Measurements from ENCODE around the gene INHBB.
"Not testable (repeated sequence)": the region's sequence is repeated elsewhere in the genome, so short reads cannot be mapped to it uniquely, and the experiment has no call there.

INHBB gene

DNA sequence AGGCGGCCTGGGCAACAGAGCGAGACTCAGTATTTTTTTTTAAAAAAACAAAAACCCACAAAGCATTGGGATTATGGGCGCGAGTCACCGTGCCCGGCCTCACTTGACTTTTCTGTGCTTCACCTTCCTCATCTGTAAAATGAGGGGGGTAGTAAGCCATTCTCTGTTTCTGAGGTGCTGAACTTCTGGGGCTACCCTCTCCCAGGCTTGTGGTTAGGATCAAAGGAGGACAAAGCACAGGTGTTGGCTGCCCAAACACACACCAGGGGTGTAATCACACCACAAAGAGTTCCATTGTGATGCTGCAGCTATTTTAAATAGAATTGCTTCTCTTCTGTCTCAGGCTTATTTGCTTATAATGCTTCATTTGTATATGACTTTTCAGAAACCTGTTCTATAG is 35.8 kb upstream of the INHBB start:
- H3K27me3 Mint-ChIP-seq: peaks cover 9% of the 10 kb centered on the region
- no peak overlapping the region for H3K4me3 Mint-ChIP-seq
- no peak for DNase-seq (ENCODE audit: low spot score in 2 of 2)
- H3K4me1 Mint-ChIP-seq: peaks cover 8% of the 10 kb centered on the region
- H3K9me3 Mint-ChIP-seq: no peaks in the 10 kb centered on the region
- no peak for ATAC-seq (replicated peaks; ENCODE audit: extremely low read depth, poor library complexity, severe bottlenecking)
- no peaks in the 10 kb centered on the region for H3K36me3 Mint-ChIP-seq (ENCODE audit: insufficient read depth)
- no peak overlapping the region for H3K27ac Mint-ChIP-seq (ENCODE audit: low read depth)

DNA sequence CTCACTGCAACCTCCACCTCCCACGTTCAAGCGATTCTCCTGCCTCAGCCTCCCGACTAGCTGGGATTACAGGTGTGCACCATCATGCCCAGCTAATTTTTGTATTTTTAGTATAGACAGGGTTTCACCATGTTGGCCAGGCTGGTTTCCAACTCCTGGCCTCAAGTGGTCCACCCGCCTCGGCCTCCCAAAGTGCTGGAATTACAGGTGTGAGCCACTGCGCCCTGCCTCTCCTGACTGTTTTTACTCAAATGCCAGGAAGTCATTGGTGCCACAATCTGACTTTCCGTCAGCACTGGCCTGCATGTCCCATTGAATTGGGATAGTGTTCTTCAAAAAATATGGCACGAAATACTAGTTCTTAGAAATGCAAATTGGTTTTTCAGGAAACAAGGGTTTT is 35.1 kb upstream of the INHBB start:
- H3K36me3 Mint-ChIP-seq (ENCODE audit: insufficient read depth); H3K4me1 Mint-ChIP-seq; H3K9me3 Mint-ChIP-seq; DNase-seq (ENCODE audit: low spot score in 2 of 2); H3K4me3 Mint-ChIP-seq; H3K27ac Mint-ChIP-seq (ENCODE audit: low read depth); ATAC-seq (replicated peaks; ENCODE audit: extremely low read depth, poor library complexity, severe bottlenecking): not testable (repeated sequence)
- H3K27me3 Mint-ChIP-seq: peaks cover 15% of the 10 kb centered on the region

DNA sequence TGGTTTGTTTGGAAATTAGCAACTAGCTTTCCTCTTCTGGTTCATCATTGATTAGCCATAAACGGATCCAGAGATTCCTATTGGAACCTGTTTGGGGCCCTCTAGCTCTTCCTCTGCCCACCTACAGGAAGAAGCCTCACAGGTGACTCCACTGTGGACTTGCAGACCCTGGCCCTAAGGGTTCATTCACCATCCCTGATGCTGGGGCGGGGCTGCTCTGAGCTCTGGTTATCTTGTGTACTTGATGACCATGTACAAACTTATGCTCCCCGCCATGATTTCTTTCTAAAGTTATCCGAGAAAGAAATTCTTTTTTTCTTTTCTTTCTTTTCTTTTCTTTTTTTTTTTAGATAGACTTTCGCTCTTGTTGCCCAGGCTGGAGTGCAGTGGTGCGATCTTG is 33.9 kb upstream of the INHBB start:
- no peak overlapping the region for H3K27ac Mint-ChIP-seq (ENCODE audit: low read depth)
- DNase-seq (ENCODE audit: low spot score in 2 of 2) (no peak), ATAC-seq (replicated peaks; ENCODE audit: extremely low read depth, poor library complexity, severe bottlenecking) (no peak)
- no peaks in the 10 kb centered on the region for H3K36me3 Mint-ChIP-seq (ENCODE audit: insufficient read depth)
- no peaks in the 10 kb centered on the region for H3K9me3 Mint-ChIP-seq
- H3K4me3 Mint-ChIP-seq: no peak overlapping the region
- H3K27me3 Mint-ChIP-seq: peaks cover 15% of the 10 kb centered on the region
- peaks cover 8% of the 10 kb centered on the region for H3K4me1 Mint-ChIP-seq

DNA sequence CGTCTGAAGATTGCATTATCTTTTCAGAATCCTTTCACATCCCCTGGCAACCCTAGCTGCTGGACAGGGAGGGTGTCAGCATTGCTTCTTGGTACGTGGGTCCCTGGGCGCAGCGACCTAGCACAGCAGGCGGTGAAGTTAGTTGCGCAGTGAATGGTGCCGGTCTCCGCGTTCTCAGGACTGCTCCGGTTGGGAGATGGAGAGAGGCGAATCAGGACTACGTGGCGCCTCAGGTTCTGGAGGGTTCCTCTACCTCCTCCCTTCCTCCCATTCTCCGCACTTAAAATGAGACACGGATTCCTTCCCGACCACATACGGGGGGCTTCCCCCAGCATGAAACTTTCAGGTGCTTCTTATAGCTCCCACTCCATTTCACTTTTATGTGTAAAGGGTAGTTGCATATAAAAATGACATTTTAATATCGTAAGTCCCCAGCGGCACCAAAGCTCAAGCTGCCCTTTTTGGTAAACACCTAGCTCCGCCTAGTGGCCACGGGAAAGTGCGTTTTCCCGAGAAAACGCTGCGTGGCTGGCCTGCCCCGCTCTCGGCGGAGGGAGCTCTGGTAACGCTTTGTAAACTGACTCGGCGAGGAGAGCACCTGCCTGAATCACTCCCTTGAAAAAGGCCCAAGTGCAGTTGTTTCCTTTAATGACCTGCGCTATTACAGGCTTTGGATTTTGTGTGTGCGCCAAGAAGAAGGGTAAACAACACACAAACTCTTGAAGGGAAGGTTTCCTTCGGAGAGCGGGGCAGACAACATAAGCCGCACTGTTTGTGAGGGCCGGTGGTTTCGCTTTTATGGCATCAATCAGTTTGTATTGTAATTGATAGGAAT is 32.9 kb upstream of the INHBB start:
- H3K4me1 Mint-ChIP-seq: peaks cover 8% of the 10 kb centered on the region
- ATAC-seq (replicated peaks; ENCODE audit: extremely low read depth, poor library complexity, severe bottlenecking): peak; percentile 56
- peak overlapping the region; percentile 56 for H3K4me3 Mint-ChIP-seq

DNA sequence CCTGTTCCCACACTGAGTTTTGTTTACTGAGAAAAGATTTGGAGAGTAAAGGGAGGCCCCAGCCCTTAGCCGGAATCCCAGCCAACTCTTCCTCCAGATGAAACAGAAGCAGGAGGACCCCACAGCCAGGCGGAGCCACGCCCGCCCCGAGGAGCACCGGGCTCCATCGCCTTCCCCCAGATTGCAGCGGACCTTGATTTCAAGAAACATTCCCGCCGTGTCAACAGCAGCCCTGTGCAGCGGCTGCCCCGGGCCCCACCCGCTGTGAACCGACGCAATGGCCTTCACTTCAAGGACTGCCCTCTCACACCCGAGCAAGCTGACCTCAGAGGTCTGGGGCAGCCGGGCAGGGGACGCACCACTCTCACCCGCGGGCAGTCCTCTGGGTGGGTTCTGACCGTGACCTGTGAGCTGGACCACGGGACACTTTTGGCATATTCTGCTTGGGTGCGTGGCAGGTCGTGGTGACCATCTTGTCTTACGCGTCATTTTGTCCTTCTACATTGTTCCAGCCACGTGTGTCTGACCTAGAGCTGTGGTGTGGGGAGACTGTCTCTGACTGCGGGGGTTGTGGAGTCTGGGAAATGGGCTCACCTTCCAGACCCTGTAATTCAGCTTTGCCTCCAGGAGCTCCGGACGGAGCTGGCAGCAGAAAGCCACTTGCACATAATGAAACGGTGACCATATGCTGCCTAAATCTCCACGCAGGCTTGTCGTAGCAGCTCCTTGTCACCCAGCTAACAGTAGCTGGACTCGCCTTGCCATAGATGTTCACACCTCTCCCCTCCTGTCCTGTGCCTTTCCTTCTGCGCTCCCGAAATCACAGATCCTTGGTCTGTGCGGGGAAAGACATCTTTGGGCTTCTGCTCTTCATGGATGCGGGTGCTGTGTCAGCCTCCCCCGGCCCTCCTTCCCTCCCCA is 32.0 kb upstream of the INHBB start:
- H3K4me3 Mint-ChIP-seq: peak overlapping the region; percentile 1
- no peak for ATAC-seq (replicated peaks; ENCODE audit: extremely low read depth, poor library complexity, severe bottlenecking)
- no peak for DNase-seq (ENCODE audit: low spot score in 2 of 2)
- peaks cover 15% of the 10 kb centered on the region for H3K27me3 Mint-ChIP-seq
- H3K4me1 Mint-ChIP-seq: peaks cover 8% of the 10 kb centered on the region
- no peaks in the 10 kb centered on the region for H3K9me3 Mint-ChIP-seq
- H3K36me3 Mint-ChIP-seq (ENCODE audit: insufficient read depth): no peaks in the 10 kb centered on the region
- H3K27ac Mint-ChIP-seq (ENCODE audit: low read depth): no peak overlapping the region

More for the DNA sequence above, 32.9 kb upstream of the INHBB start:
- peaks cover 15% of the 10 kb centered on the region for H3K27me3 Mint-ChIP-seq
- no peak overlapping the region for H3K27ac Mint-ChIP-seq (ENCODE audit: low read depth)
- DNase-seq (ENCODE audit: low spot score in 2 of 2): peak; percentile 38 to 47
- no peaks in the 10 kb centered on the region for H3K36me3 Mint-ChIP-seq (ENCODE audit: insufficient read depth)
- H3K9me3 Mint-ChIP-seq: no peaks in the 10 kb centered on the region

DNA sequence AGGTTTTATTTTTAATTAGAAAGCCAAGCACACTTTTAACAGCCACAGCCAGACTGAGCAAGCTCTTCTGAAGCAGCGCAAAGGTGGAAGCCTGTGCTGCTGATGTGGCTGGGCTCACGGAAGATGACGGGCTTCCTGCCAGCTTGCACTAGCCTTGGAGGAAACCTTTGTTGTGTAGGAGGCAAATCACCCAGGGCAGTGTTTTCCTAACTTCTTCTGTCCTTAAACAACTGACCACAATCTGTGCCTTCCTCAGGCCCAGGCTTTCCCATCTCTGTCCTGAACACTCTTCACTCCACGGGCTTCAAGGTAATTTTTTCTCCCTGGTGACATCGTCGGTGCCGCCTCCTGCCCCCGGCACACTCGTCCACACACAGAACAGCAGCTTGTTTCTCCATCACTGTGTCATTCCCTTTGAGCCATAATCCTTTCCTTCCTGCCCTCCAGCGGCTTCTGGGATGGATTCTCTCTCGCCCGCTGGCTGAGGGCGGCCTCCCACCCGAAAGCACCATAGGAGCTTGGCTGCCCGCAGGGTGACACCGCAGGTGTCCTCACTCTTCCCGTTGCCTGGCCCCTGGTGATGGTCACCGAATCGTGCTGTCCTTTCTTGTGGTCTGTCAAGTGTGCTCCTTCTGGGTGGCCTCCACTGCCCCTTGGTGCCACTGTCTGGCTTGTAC is 31.1 kb upstream of the INHBB start:
- no peaks in the 10 kb centered on the region for H3K9me3 Mint-ChIP-seq
- H3K4me1 Mint-ChIP-seq: peaks cover 8% of the 10 kb centered on the region
- ATAC-seq (replicated peaks; ENCODE audit: extremely low read depth, poor library complexity, severe bottlenecking) (no peak), DNase-seq (ENCODE audit: low spot score in 2 of 2) (no peak)
- peak overlapping the region; percentile 1 for H3K4me3 Mint-ChIP-seq
- peaks cover 15% of the 10 kb centered on the region for H3K27me3 Mint-ChIP-seq
- H3K36me3 Mint-ChIP-seq (ENCODE audit: insufficient read depth): no peaks in the 10 kb centered on the region
- no peak overlapping the region for H3K27ac Mint-ChIP-seq (ENCODE audit: low read depth)

DNA sequence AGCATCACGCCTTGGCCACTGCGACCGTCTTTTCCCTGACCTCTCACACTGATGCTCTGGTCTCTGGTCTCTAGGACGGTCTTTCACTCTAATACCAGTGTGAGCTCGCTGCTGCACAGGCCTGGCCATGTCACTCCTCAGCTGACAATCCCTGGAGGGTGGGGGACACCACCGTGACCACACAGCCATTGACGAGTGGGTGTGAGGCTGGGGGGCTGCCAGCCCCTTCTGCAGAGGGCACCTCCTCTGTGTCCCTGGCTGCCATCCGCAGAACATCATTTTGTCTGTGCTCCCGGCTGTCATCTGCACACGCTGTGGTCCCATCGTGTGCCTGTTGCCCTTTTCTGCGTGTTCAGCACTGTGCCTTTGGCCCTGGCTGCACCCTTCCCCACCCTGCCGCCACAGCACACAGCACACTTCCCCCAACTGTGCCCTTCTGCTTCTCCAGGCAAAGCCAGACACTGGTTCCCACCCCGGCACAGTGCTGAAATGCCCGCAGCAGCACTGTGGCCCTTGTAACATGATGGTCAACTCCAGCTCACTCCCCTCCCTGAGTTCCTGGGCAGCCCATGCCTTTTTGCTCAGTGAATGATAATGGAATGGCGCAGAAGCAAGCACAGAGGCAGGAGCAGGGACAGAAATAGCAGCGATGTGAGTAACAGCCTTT is 30.4 kb upstream of the INHBB start:
- H3K9me3 Mint-ChIP-seq: no peaks in the 10 kb centered on the region

DNA sequence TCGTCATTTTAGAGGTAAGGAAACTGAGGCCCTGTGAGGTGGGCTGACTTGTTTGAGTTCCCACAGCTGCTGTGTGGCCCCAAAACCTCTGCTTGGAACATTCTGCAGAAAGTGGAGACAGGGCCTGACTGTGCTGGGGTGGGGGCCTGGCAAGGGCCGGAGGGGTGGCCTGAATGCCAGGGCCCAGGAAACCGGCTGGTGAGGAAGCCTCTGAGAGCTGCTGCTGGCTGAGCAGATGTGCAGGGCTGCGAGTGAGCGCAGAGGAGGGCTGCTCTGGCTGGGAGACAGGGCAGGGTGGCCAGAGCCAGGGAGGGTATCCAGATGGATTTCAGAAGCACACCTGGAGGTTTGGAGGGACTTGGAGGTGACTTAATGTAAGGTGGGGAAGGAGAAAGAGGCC is 29.9 kb upstream of the INHBB start:
- no peaks in the 10 kb centered on the region for H3K9me3 Mint-ChIP-seq
- H3K4me3 Mint-ChIP-seq: no peak overlapping the region
- peaks cover 15% of the 10 kb centered on the region for H3K27me3 Mint-ChIP-seq
- H3K36me3 Mint-ChIP-seq (ENCODE audit: insufficient read depth): no peaks in the 10 kb centered on the region
- DNase-seq (ENCODE audit: low spot score in 2 of 2) (no peak), ATAC-seq (replicated peaks; ENCODE audit: extremely low read depth, poor library complexity, severe bottlenecking) (no peak)
- no peak overlapping the region for H3K27ac Mint-ChIP-seq (ENCODE audit: low read depth)
- peaks cover 8% of the 10 kb centered on the region for H3K4me1 Mint-ChIP-seq

More for the DNA sequence above, 30.4 kb upstream of the INHBB start:
- ATAC-seq (replicated peaks; ENCODE audit: extremely low read depth, poor library complexity, severe bottlenecking) (no peak), DNase-seq (ENCODE audit: low spot score in 2 of 2) (no peak)
- Mint-ChIP-seq H3K36me3 (ENCODE audit: insufficient read depth) (no peaks in the 10 kb centered on the region), H3K4me3 (no peak overlapping the region), H3K27ac (ENCODE audit: low read depth) (no peak overlapping the region), H3K27me3 (peaks cover 15% of the 10 kb centered on the region), H3K4me1 (peaks cover 8% of the 10 kb centered on the region)

DNA sequence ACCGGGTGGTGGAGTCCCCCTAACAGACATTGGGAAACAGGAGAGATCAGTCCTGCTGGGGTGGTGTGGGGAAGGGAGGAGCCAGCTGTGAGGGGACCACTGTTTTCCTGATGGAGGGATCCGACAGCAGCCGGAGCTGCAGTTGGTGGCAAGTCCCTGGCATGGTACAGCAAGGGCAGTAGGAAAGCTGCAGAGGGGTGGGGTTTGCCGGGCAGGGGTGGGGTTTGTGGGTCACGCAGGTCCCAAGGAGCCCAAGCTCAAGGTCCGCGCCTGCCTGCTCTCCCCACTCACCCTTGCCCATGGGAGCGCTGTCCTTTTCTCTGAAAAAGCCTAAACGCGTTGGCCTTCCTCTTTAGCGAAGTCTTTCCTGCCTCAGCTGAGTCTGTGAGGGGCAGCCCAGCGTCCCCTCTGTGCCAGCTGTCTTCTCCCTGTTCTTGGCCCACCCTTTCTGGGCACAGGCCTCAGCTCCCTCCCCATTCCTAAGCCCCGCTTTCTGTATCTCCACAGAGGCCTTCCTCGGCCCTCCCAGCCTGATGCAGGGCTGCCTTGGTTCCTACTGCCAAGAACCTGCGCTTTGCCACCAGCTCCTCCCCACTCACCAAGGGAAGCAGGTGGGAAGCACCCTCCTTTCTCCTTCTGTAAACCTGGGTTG is 29.3 kb upstream of the INHBB start:
- DNase-seq (ENCODE audit: low spot score in 2 of 2) (no peak), ATAC-seq (replicated peaks; ENCODE audit: extremely low read depth, poor library complexity, severe bottlenecking) (no peak)
- no peaks in the 10 kb centered on the region for H3K9me3 Mint-ChIP-seq
- H3K27me3 Mint-ChIP-seq: peaks cover 15% of the 10 kb centered on the region
- H3K4me1 Mint-ChIP-seq: peaks cover 8% of the 10 kb centered on the region
- H3K4me3 Mint-ChIP-seq: no peak overlapping the region
- no peak overlapping the region for H3K27ac Mint-ChIP-seq (ENCODE audit: low read depth)
- no peaks in the 10 kb centered on the region for H3K36me3 Mint-ChIP-seq (ENCODE audit: insufficient read depth)

DNA sequence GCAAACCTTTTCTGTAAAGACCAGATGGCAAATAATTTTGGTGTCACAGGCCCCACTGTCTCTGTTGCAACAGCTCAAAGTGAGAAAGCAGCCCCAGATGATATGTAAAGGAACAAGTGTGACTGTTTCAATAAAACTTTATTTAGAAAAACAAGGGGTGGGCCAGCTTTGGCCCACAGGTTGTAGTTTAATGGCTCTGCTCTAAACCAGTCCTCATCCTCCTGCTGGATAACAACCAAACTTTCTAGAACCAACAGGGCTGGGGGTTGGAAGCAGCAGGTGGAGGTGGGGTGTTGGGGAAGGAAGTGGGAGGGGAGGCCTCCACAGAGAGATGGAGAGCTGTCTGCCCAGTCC is 28.8 kb upstream of the INHBB start:
- Mint-ChIP-seq H3K4me1 (peaks cover 8% of the 10 kb centered on the region), H3K4me3 (no peak overlapping the region), H3K27ac (ENCODE audit: low read depth) (no peak overlapping the region), H3K9me3 (no peaks in the 10 kb centered on the region), H3K36me3 (ENCODE audit: insufficient read depth) (no peaks in the 10 kb centered on the region), H3K27me3 (peaks cover 15% of the 10 kb centered on the region)
- no peak for ATAC-seq (replicated peaks; ENCODE audit: extremely low read depth, poor library complexity, severe bottlenecking)
- no peak for DNase-seq (ENCODE audit: low spot score in 2 of 2)

DNA sequence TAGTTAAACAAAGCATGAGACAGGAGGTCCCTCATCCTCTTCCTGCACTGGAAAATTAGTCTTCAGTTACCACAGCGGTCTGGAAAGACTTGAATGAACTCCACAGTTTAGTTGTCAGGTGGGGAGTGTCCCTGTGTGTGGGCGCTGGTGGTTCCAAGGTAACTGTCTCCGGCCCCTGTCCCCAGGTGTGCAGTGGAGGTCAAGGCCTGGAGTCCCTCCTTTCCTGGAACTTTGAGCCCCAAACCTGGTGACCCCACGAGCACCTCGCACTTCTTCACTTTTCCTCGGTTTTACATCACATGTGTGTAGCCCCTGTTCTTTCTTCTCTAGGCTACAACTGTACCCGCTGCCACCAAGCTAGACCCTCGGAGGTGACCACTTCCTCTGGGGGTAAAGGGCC is 28.0 kb upstream of the INHBB start:
- DNase-seq (ENCODE audit: low spot score in 2 of 2) (no peak), ATAC-seq (replicated peaks; ENCODE audit: extremely low read depth, poor library complexity, severe bottlenecking) (no peak)
- H3K4me1 Mint-ChIP-seq: peaks cover 6% of the 10 kb centered on the region
- no peaks in the 10 kb centered on the region for H3K9me3 Mint-ChIP-seq
- no peak overlapping the region for H3K4me3 Mint-ChIP-seq
- H3K36me3 Mint-ChIP-seq (ENCODE audit: insufficient read depth): no peaks in the 10 kb centered on the region
- H3K27me3 Mint-ChIP-seq: peaks cover 15% of the 10 kb centered on the region
- H3K27ac Mint-ChIP-seq (ENCODE audit: low read depth): no peak overlapping the region

DNA sequence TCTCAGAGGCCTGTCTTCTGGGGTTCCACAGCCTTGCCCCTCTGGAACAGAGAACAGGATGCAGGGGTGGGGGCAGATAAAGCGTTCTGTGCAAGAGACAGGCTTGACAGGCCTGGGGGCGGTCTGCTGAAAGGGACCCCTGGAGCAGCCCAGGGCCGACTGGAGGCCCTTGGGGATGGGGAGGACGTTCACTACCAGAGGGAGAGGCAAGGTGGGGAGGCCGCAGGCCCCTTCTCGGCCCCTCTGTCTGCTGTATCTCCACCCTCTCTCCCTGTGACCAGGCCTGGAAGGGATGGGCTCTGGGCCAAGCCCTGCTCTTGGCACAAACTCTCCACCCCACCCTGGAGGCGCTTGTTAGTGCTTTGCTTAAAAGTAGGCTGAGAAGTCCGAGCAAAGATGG is 27.3 kb upstream of the INHBB start:
- no peaks in the 10 kb centered on the region for H3K9me3 Mint-ChIP-seq
- no peaks in the 10 kb centered on the region for H3K4me1 Mint-ChIP-seq
- no peak overlapping the region for H3K27ac Mint-ChIP-seq (ENCODE audit: low read depth)
- peaks cover 15% of the 10 kb centered on the region for H3K27me3 Mint-ChIP-seq
- no peak overlapping the region for H3K4me3 Mint-ChIP-seq
- ATAC-seq (replicated peaks; ENCODE audit: extremely low read depth, poor library complexity, severe bottlenecking) (no peak), DNase-seq (ENCODE audit: low spot score in 2 of 2) (no peak)
- H3K36me3 Mint-ChIP-seq (ENCODE audit: insufficient read depth): no peaks in the 10 kb centered on the region

Data from central memory CD8-positive, alpha-beta T cell (primary cell).